HCT116 (cell line): ENCODE results near the gene WDR64. TPM values are rescaled to one million over a fixed set of nuclear protein-coding genes. Genes with fewer than 3 reads are reported as not detected.

ENCODE experiments used
- ATAC-seq: fragments of 200-7000 bp; cut with Tn5 transposase; 2 replicates; pipeline ENCODE4 v1.9.1; 2020; ENCODE audit warnings: mild to moderate bottlenecking, moderate library complexity
- BruUV-seq: library from RNA; stranded (reverse); fragments of 400-500 nt; replicated peaks from 2 replicates; lab custom pipeline; 2021; lab: Mats Ljungman, UMichigan
- CTCF ChIA-PET: fragments of 300-600 bp; sonication (Branson Sonifier 250); formaldehyde crosslinking; loops from one replicate; lab custom pipeline; 2021; ENCODE audit warnings: antibody characterized with exemption; lab: Charles Lee
- POLR2A ChIA-PET: fragments of 300-600, 350-600 bp; sonication (Branson Sonifier 250); formaldehyde crosslinking; loops from one replicate; lab custom pipeline; 2021; ENCODE audit warnings: antibody characterized with exemption; lab: Charles Lee
- RAD21 ChIA-PET, 2 experiments: fragments of 300-600 bp; sonication (Branson Sonifier 250); formaldehyde crosslinking; loops; one replicate each; lab custom pipeline; 2023; ENCODE audit warnings: low total read pairs in 2 of 2; ENCODE audit not compliant: uncharacterized antibody in 2 of 2, unreplicated experiment in 2 of 2, low non-redundant PET in 1 of 2; lab: Charles Lee
- DNase-seq: peaks from one replicate; pipeline ENCODE4 v3.0.0-alpha.2; 2010; ENCODE audit warnings: low read depth, low spot score
- H2AFZ ChIP-seq: fragments of 200-600 bp; shearing (Covaris generic), sonication (generic); 2 replicates; pipeline ENCODE4 v1.6.1; 2017; ENCODE audit warnings: low read depth, mixed run types, mixed read lengths, antibody characterized with exemption, low read length; ENCODE audit not compliant: poor library complexity, severe bottlenecking
- H3K27ac ChIP-seq: 2 replicates; pipeline ENCODE4 v1.5.1; 2012; ENCODE audit warnings: low read depth, low read length
- H3K27me3 ChIP-seq: fragments of 200-600 bp; sonication (generic); 2 replicates; pipeline ENCODE4 v1.6.1; 2016; ENCODE audit warnings: mixed run types, low read length, mixed read lengths; ENCODE audit not compliant: insufficient read depth
- H3K36me3 ChIP-seq, 2 experiments: fragments of 200-500 bp in 1 of 2; fragments of 200-600 bp in 1 of 2; sonication (Bioruptor generic) in 1 of 2; sonication (generic) in 1 of 2; 2 replicates each; pipeline versions ENCODE4 v1.5.1 to v1.6.1; 2014 to 2016; ENCODE audit warnings: low read length in 2 of 2, inconsistent platforms in 1 of 2, mixed read lengths in 1 of 2, mixed run types in 1 of 2; ENCODE audit not compliant: insufficient read depth in 2 of 2, control insufficient read depth in 1 of 2
- H3K4me1 ChIP-seq, 2 experiments: fragments of 200-600 bp in 1 of 2; sonication (generic) in 1 of 2; 2 replicates each; pipeline versions ENCODE4 v1.5.1 to v1.6.1; 2012 to 2017; ENCODE audit warnings: low read length in 2 of 2, inconsistent platforms in 1 of 2, mild to moderate bottlenecking in 1 of 2, mixed read lengths in 1 of 2, mixed run types in 1 of 2, moderate library complexity in 1 of 2; ENCODE audit not compliant: insufficient read depth in 2 of 2, control insufficient read depth in 1 of 2
- H3K4me2 ChIP-seq: fragments of 200-600 bp; sonication (generic); 2 replicates; pipeline ENCODE4 v1.6.1; 2017; ENCODE audit warnings: mixed run types, low read length, mixed read lengths
- H3K4me3 ChIP-seq, 2 experiments: fragments of 200-600 bp in 1 of 2; sonication (generic) in 1 of 2; replicated peaks in 1 of 2; 2 replicates each; pipeline ENCODE4 v1.5.1; 2011 to 2016; ENCODE audit warnings: low read length in 2 of 2, control low read depth in 1 of 2, low read depth in 1 of 2, mild to moderate bottlenecking in 1 of 2, mixed read lengths in 1 of 2, mixed run types in 1 of 2
- H3K79me2 ChIP-seq: fragments of 200-600 bp; sonication (generic); 2 replicates; pipeline ENCODE4 v1.6.1; 2017; ENCODE audit warnings: mild to moderate bottlenecking, mixed run types, low read length, moderate library complexity, mixed read lengths; ENCODE audit not compliant: insufficient read depth
- H3K9ac ChIP-seq: fragments of 200-600 bp; sonication (generic); 2 replicates; pipeline ENCODE4 v1.6.1; 2016; ENCODE audit warnings: low read length, mixed read lengths
- H3K9me2 ChIP-seq: fragments of 200-600 bp; sonication (generic), shearing (Covaris generic); 2 replicates; pipeline ENCODE4 v1.6.1; 2017; ENCODE audit warnings: mixed run types, mild to moderate bottlenecking, moderate library complexity; ENCODE audit not compliant: insufficient read depth
- H3K9me3 ChIP-seq, 2 experiments: fragments of 200-500 bp in 1 of 2; fragments of 200-600 bp in 1 of 2; sonication (Bioruptor generic) in 1 of 2; sonication (generic) in 1 of 2; 2 replicates each; pipeline ENCODE4 v1.6.1; 2014 to 2017; ENCODE audit warnings: low read length in 2 of 2, mixed read lengths in 2 of 2, inconsistent platforms in 1 of 2, low read depth in 1 of 2, mild to moderate bottlenecking in 1 of 2, mixed run types in 1 of 2, moderate library complexity in 1 of 2; ENCODE audit not compliant: control insufficient read depth in 1 of 2, insufficient read depth in 1 of 2
- H4K20me1 ChIP-seq: fragments of 200-600 bp; sonication (generic), shearing (Covaris generic); 2 replicates; pipeline ENCODE4 v1.6.1; 2017; ENCODE audit warnings: mixed run types, mild to moderate bottlenecking, moderate library complexity; ENCODE audit not compliant: insufficient read depth
- CBX3 ChIP-seq: IDR thresholded peaks from 2 replicates; pipeline ENCODE4 v1.6.1; 2012; ENCODE audit warnings: low read depth
- EGR1 ChIP-seq: IDR thresholded peaks from 2 replicates; pipeline ENCODE4 v1.6.1; 2012; ENCODE audit warnings: low read depth
- ELF1 ChIP-seq: IDR thresholded peaks from 2 replicates; pipeline ENCODE4 v1.6.1; 2012; ENCODE audit warnings: low read depth, borderline replicate concordance
- EZH2phosphoT487 ChIP-seq: fragments of 200-600 bp; IDR thresholded peaks from 2 replicates; pipeline ENCODE4 v1.6.1; 2018; ENCODE audit warnings: antibody characterized with exemption, borderline replicate concordance
- FOSL1 ChIP-seq: IDR thresholded peaks from 2 replicates; pipeline ENCODE4 v1.6.1; 2012; ENCODE audit warnings: low read depth
- JUND ChIP-seq: IDR thresholded peaks from 2 replicates; pipeline ENCODE4 v1.6.1; 2012
- POLR2A ChIP-seq: IDR thresholded peaks from 2 replicates; pipeline ENCODE4 v1.7.0; 2011; ENCODE audit warnings: borderline replicate concordance; ENCODE audit not compliant: insufficient read depth, insufficient read length; ENCODE audit errors: extremely low read depth
- SP1 ChIP-seq: IDR thresholded peaks from 2 replicates; pipeline ENCODE4 v1.6.1; 2012; ENCODE audit warnings: low read depth
- TCF7L2 ChIP-seq: IDR thresholded peaks from 2 replicates; pipeline ENCODE4 v1.7.0; 2011; ENCODE audit warnings: borderline replicate concordance, inconsistent platforms; ENCODE audit not compliant: insufficient read depth, insufficient read length; ENCODE audit errors: extremely low read depth
- ZFX ChIP-seq: fragments of 450-650 bp; IDR thresholded peaks from 2 replicates; pipeline ENCODE4 v1.6.1; 2017
- intact Hi-C: fragments of 100-400 bp; cut with micrococcal nuclease; formaldehyde crosslinking; loops from 2 replicates; pipeline ENCODE4 v1.10.0; 2022
- total RNA-seq: library from RNA; stranded (reverse); gene quantifications from one replicate; pipeline ENCODE4 v1.2.1, GENCODE V29; 2021; ENCODE audit not compliant: unreplicated experiment
- TF ChIP-seq, protein P1 (sequence below), 3 experiments: fragments of 200-600 bp in 1 of 3; sonication (generic) in 1 of 3; IDR thresholded peaks in 2 of 3; conservative IDR thresholded peaks in 1 of 3; 2 replicates each; pipeline ENCODE4 v1.5.1; 2012 to 2017; ENCODE audit warnings: low read depth in 2 of 3, low read length in 2 of 3, antibody characterized with exemption in 1 of 3, borderline replicate concordance in 1 of 3, control low read depth in 1 of 3, mild to moderate bottlenecking in 1 of 3, mixed read lengths in 1 of 3, mixed run types in 1 of 3, moderate library complexity in 1 of 3; ENCODE audit not compliant: insufficient read depth in 1 of 3
- TF ChIP-seq, protein P2 (sequence below): IDR thresholded peaks from 2 replicates; pipeline ENCODE4 v1.6.1; 2012; ENCODE audit warnings: low read depth
- TF ChIP-seq, protein P3 (sequence below): IDR thresholded peaks from 2 replicates; pipeline ENCODE4 v1.6.1; 2012

WDR64 gene
- total RNA-seq, 1 experiment from 2014 or later = not detected

DNA sequence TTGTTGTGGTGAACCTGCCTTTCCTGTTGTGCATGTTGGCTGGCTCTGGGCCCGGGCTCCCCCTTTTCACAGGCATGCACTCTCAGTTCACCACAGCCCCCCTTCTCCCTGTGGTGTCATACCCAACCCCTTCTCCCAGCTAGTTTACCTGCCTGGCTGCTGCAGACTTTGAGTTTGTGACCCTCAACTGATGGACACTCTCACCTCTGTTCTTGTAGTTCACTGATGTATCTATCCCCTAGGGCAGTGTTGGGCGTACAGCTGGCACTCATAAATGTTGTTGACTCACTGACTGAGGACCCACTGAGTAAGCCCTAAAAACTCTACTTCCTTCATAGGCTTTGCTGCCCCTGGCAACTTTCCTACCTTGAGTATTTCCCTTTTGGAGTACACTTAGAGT is 54.9 kb downstream of the WDR64 start:
- Histone ChIP-seq H2AFZ (no peak overlapping the region), H3K4me3 (no peak overlapping the region), H3K4me1 (peaks cover 9 to 23% of the 10 kb centered on the region in 2 experiments; a peak in 3 of 4 replicates), H3K4me2 (peak overlapping the region; percentile 57), H3K27me3 (no peaks in the 10 kb centered on the region), H3K9me2 (no peaks in the 10 kb centered on the region)
- CTCF ChIA-PET = no interaction called here
- peak; percentile 42 for DNase-seq
- peak; percentile 77 for ATAC-seq
- intact Hi-C loops = no loop called here
- TF ChIP-seq JUND = peak; percentile 85
- TF ChIP-seq POLR2A = no peak
- TF ChIP-seq, protein P1, sequence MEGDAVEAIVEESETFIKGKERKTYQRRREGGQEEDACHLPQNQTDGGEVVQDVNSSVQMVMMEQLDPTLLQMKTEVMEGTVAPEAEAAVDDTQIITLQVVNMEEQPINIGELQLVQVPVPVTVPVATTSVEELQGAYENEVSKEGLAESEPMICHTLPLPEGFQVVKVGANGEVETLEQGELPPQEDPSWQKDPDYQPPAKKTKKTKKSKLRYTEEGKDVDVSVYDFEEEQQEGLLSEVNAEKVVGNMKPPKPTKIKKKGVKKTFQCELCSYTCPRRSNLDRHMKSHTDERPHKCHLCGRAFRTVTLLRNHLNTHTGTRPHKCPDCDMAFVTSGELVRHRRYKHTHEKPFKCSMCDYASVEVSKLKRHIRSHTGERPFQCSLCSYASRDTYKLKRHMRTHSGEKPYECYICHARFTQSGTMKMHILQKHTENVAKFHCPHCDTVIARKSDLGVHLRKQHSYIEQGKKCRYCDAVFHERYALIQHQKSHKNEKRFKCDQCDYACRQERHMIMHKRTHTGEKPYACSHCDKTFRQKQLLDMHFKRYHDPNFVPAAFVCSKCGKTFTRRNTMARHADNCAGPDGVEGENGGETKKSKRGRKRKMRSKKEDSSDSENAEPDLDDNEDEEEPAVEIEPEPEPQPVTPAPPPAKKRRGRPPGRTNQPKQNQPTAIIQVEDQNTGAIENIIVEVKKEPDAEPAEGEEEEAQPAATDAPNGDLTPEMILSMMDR (IDR thresholded peaks at IDR 0.05 in 2 of 3, conservative IDR thresholded peaks at IDR 0.05 in 1 of 3; ENCODE audit: borderline replicate concordance in 1 of 3, insufficient read depth in 1 of 3, low read depth in 2 of 3, low read length in 2 of 3) = no peak
- peak; percentile 80; the same call in 1 of the 2 replicates for TF ChIP-seq CBX3
- TF ChIP-seq, protein P2, sequence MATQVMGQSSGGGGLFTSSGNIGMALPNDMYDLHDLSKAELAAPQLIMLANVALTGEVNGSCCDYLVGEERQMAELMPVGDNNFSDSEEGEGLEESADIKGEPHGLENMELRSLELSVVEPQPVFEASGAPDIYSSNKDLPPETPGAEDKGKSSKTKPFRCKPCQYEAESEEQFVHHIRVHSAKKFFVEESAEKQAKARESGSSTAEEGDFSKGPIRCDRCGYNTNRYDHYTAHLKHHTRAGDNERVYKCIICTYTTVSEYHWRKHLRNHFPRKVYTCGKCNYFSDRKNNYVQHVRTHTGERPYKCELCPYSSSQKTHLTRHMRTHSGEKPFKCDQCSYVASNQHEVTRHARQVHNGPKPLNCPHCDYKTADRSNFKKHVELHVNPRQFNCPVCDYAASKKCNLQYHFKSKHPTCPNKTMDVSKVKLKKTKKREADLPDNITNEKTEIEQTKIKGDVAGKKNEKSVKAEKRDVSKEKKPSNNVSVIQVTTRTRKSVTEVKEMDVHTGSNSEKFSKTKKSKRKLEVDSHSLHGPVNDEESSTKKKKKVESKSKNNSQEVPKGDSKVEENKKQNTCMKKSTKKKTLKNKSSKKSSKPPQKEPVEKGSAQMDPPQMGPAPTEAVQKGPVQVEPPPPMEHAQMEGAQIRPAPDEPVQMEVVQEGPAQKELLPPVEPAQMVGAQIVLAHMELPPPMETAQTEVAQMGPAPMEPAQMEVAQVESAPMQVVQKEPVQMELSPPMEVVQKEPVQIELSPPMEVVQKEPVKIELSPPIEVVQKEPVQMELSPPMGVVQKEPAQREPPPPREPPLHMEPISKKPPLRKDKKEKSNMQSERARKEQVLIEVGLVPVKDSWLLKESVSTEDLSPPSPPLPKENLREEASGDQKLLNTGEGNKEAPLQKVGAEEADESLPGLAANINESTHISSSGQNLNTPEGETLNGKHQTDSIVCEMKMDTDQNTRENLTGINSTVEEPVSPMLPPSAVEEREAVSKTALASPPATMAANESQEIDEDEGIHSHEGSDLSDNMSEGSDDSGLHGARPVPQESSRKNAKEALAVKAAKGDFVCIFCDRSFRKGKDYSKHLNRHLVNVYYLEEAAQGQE = no peak
- TF ChIP-seq EGR1 = no peak
- TF ChIP-seq EZH2phosphoT487 = no peak
- TF ChIP-seq SP1 = peak; percentile 77
- TF ChIP-seq, protein P3, sequence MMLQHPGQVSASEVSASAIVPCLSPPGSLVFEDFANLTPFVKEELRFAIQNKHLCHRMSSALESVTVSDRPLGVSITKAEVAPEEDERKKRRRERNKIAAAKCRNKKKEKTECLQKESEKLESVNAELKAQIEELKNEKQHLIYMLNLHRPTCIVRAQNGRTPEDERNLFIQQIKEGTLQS = no peak
- TF ChIP-seq TCF7L2 = no peak
- TF ChIP-seq ELF1 = no peak
- peak; percentile 84 for TF ChIP-seq FOSL1
- TF ChIP-seq ZFX = no peak
- TF ChIP-seq, all 23 proteins: peak for 4
- BruUV-seq = no TSS peak
- Histone ChIP-seq H3K9ac (no peak overlapping the region), H3K27ac (no peak overlapping the region), H3K79me2 (no peaks in the 10 kb centered on the region), H3K36me3 (no peaks in the 10 kb centered on the region), H4K20me1 (no peaks in the 10 kb centered on the region), H3K9me3 (no peaks in the 10 kb centered on the region)
- ChIA-PET RAD21 (no interaction called here), POLR2A (interaction anchor here (0.7 kb wide), 1 partner anchor 140 kb away, joined by 3 read pairs; no protein-coding TSS in a partner anchor)
